Activated CD8-positive, alpha-beta memory T cell treated with anti-CD3 and anti-CD28 coated beads, Interleukin-2, amount 50 U/mL, for 1 hour (primary cell): Measurements from ENCODE around the gene ERO1B.
"Not testable (repeated sequence)": the region's sequence is repeated elsewhere in the genome, so short reads cannot be mapped to it uniquely, and the experiment has no call there.

Experiments
- DNase-seq: peaks from one replicate; pipeline ENCODE4 v3.0.0-alpha.2; 2020; ENCODE audit errors: extremely low read depth

The ERO1B gene

GRCh38 chr1:236281654-236282424, at the start of gene ERO1B:
TSS of gene ERO1B (minus strand) at chr1:236281958. CDS start at chr1:236281783, 175 bp downstream.
- peak; percentile 78 for DNase-seq

GRCh38 chr1:236331412-236331811, 49.7 kb upstream of the ERO1B start:
- DNase-seq: not testable (repeated sequence)

- DNase-seq: no peak
These were observed 44.7 kb upstream of the ERO1B start for GRCh38 chr1:236326432-236326831.

GRCh38 chr1:236325567-236325966, 43.8 kb upstream of the ERO1B start:
- no peak for DNase-seq

- DNase-seq: no peak
These were observed 42.2 kb upstream of the ERO1B start for GRCh38 chr1:236323819-236324411.

GRCh38 chr1:236322566-236323409, 41.0 kb upstream of the ERO1B start:
- DNase-seq: no peak

GRCh38 chr1:236321101-236321500, 39.3 kb upstream of the ERO1B start:
- no peak for DNase-seq

GRCh38 chr1:236320671-236321070, 38.9 kb upstream of the ERO1B start:
- DNase-seq: no peak

GRCh38 chr1:236320214-236320613, 38.5 kb upstream of the ERO1B start:
- no peak for DNase-seq

GRCh38 chr1:236316437-236316836, 34.7 kb upstream of the ERO1B start:
- no peak for DNase-seq

- DNase-seq: no peak
These were observed 33.8 kb upstream of the ERO1B start for GRCh38 chr1:236315518-236315917.

GRCh38 chr1:236315092-236315491, 33.3 kb upstream of the ERO1B start:
- DNase-seq: no peak

- DNase-seq: not testable (repeated sequence)
These were observed 32.3 kb upstream of the ERO1B start for GRCh38 chr1:236314050-236314449.

- no peak for DNase-seq
These were observed 31.7 kb upstream of the ERO1B start for GRCh38 chr1:236313427-236313826.

GRCh38 chr1:236311040-236311439, 29.3 kb upstream of the ERO1B start:
- DNase-seq: no peak

GRCh38 chr1:236308827-236309226, 27.1 kb upstream of the ERO1B start:
- DNase-seq: no peak

GRCh38 chr1:236307435-236307834, 25.7 kb upstream of the ERO1B start:
- no peak for DNase-seq

GRCh38 chr1:236304682-236305081, 22.9 kb upstream of the ERO1B start:
- no peak for DNase-seq

- DNase-seq: no peak
These were observed 21.9 kb upstream of the ERO1B start for GRCh38 chr1:236303675-236304074.

- no peak for DNase-seq
These were observed 21.2 kb upstream of the ERO1B start for GRCh38 chr1:236302941-236303340.

- DNase-seq: no peak
These were observed 20.2 kb upstream of the ERO1B start for GRCh38 chr1:236301958-236302335.

GRCh38 chr1:236301080-236301957, 19.6 kb upstream of the ERO1B start:
- no peak for DNase-seq
